Subcutaneous abdominal adipose tissue (tissue), 5 donors: ENCODE data around the gene LYL1.
A peak's percentile ranks its signal among the peaks of the same experiment; 100 is the strongest.

Experiments used
- H3K27ac ChIP-seq: one replicate; pipeline ENCODE4 v1.7.0; 2013; ENCODE audit warnings: low read depth, mild to moderate bottlenecking, inconsistent platforms, low read length, moderate library complexity
- H3K27me3 ChIP-seq, 5 donors: one replicate each; pipeline ENCODE4 v1.7.0; 2013; ENCODE audit warnings: low read length in 5 of 5, inconsistent platforms in 1 of 5; ENCODE audit not compliant: control insufficient read depth in 5 of 5, insufficient read depth in 4 of 5
- H3K36me3 ChIP-seq, 5 donors: one replicate each; pipeline ENCODE4 v1.7.0; 2013; ENCODE audit warnings: low read length in 5 of 5; ENCODE audit not compliant: control insufficient read depth in 5 of 5, insufficient read depth in 5 of 5
- H3K4me1 ChIP-seq, 5 donors: one replicate each; pipeline ENCODE4 v1.7.0; 2013; ENCODE audit warnings: low read length in 5 of 5, mild to moderate bottlenecking in 3 of 5, moderate library complexity in 1 of 5; ENCODE audit not compliant: control insufficient read depth in 5 of 5, insufficient read depth in 5 of 5
- H3K4me3 ChIP-seq, 5 donors: one replicate each; pipeline ENCODE4 v1.7.0; 2013; ENCODE audit warnings: low read length in 5 of 5, low read depth in 1 of 5
- H3K9ac ChIP-seq, 5 donors: one replicate each; pipeline ENCODE4 v1.7.0; 2013; ENCODE audit warnings: low read length in 5 of 5, mild to moderate bottlenecking in 4 of 5, moderate library complexity in 3 of 5
- H3K9me3 ChIP-seq, 5 donors: one replicate each; pipeline ENCODE4 v1.7.0; 2013; ENCODE audit warnings: low read length in 5 of 5; ENCODE audit not compliant: control insufficient read depth in 5 of 5
- donor health status: healthy.
- donor health status: healthy.
- donor health status: healthy.
- donor health status: healthy.
- donor health status: healthy.

Gene LYL1

GRCh38 chr19:13118424-13119193 lies 16.0 kb upstream of the LYL1 start:
- Histone ChIP-seq H3K36me3 (peaks cover 0 to 15% (median 6%) of the 10 kb centered on the region in 5 donors), H3K27ac (no peak overlapping the region), H3K9ac (peak overlapping the region; percentile 44 to 94 (median 84)), H3K27me3 (no peaks in the 10 kb centered on the region), H3K4me3 (peak overlapping the region; percentile 70 to 99 (median 82)), H3K9me3 (no peaks in the 10 kb centered on the region), H3K4me1 (peaks cover 14 to 52% (median 47%) of the 10 kb centered on the region in 5 donors)

- Histone ChIP-seq H3K9ac (peak within 1 kb of the TSS; percentile 44 to 98 (median 84)), H3K9me3 (no peaks in the 10 kb centered on the region), H3K4me1 (peaks cover 14 to 52% (median 47%) of the 10 kb centered on the region in 5 donors), H3K4me3 (peak within 1 kb of the TSS; percentile 73 to 99 (median 96)), H3K36me3 (peaks cover 0 to 15% (median 7%) of the 10 kb centered on the region in 5 donors), H3K27ac (peak within 1 kb of the TSS; percentile 79), H3K27me3 (no peaks in the 10 kb centered on the region)
These were observed 15.2 kb upstream of the LYL1 start, which contains the start of gene NACC1 for GRCh38 chr19:13117772-13118423. Gene NACC1, plus strand, starts transcription at chr19:13118264. Its CDS starts 16,944 bp downstream, at chr19:13135208.

GRCh38 chr19:13117176-13117771 lies 14.6 kb upstream of the LYL1 start:
- H3K4me1 ChIP-seq: peaks cover 14 to 52% (median 47%) of the 10 kb centered on the region in 5 donors
- H3K9me3 ChIP-seq: no peaks in the 10 kb centered on the region
- H3K4me3 ChIP-seq: peak overlapping the region; percentile 69 to 99 (median 96)
- H3K27me3 ChIP-seq: no peaks in the 10 kb centered on the region
- H3K36me3 ChIP-seq: peaks cover 0 to 22% (median 13%) of the 10 kb centered on the region in 5 donors
- H3K27ac ChIP-seq: peak overlapping the region; percentile 79
- H3K9ac ChIP-seq: peak overlapping the region; percentile 1 to 98 (median 28)

- Histone ChIP-seq H3K9ac (peak within 1 kb of the TSS; percentile 66 to 98 (median 95)), H3K27ac (peak within 1 kb of the TSS; percentile 79), H3K9me3 (no peaks in the 10 kb centered on the region), H3K36me3 (peaks cover 0 to 21% (median 10%) of the 10 kb centered on the region in 5 donors), H3K4me3 (peak within 1 kb of the TSS; percentile 69 to 99 (median 96)), H3K27me3 (no peaks in the 10 kb centered on the region), H3K4me1 (peaks cover 14 to 52% (median 47%) of the 10 kb centered on the region in 5 donors)
These were observed 13.9 kb upstream of the LYL1 start, which contains the start of gene TRMT1 for GRCh38 chr19:13116282-13117175. Gene TRMT1, minus strand, starts transcription at chr19:13116740. Its CDS starts 341 bp downstream, at chr19:13116399.

GRCh38 chr19:13115936-13116281 lies 13.3 kb upstream of the LYL1 start:
- Histone ChIP-seq H3K27ac (peak overlapping the region; percentile 79), H3K9ac (peak overlapping the region; percentile 66 to 98 (median 95)), H3K27me3 (no peaks in the 10 kb centered on the region), H3K4me1 (peaks cover 14 to 50% (median 47%) of the 10 kb centered on the region in 5 donors), H3K4me3 (peak overlapping the region; percentile 69 to 99 (median 96)), H3K9me3 (no peaks in the 10 kb centered on the region), H3K36me3 (peaks cover 0 to 20% (median 10%) of the 10 kb centered on the region in 5 donors)

- Histone ChIP-seq H3K4me1 (peaks cover 5 to 24% (median 22%) of the 10 kb centered on the region in 5 donors), H3K4me3 (no peak overlapping the region), H3K9ac (no peak overlapping the region), H3K36me3 (peaks cover 0 to 39% (median 23%) of the 10 kb centered on the region in 5 donors), H3K9me3 (no peaks in the 10 kb centered on the region), H3K27me3 (no peaks in the 10 kb centered on the region), H3K27ac (no peak overlapping the region)
These were observed 9.9 kb upstream of the LYL1 start for GRCh38 chr19:13112555-13112954.

- no peak overlapping the region for H3K27ac ChIP-seq
- no peaks in the 10 kb centered on the region for H3K27me3 ChIP-seq
These were observed 7.5 kb upstream of the LYL1 start for GRCh38 chr19:13110099-13110610.

GRCh38 chr19:13109361-13110098 lies 6.9 kb upstream of the LYL1 start:
- Histone ChIP-seq H3K9me3 (no peaks in the 10 kb centered on the region), H3K4me1 (peaks cover 0 to 9% (median 5%) of the 10 kb centered on the region in 5 donors), H3K27ac (no peak overlapping the region), H3K36me3 (peaks cover 0 to 37% (median 23%) of the 10 kb centered on the region in 5 donors), H3K4me3 (no peak overlapping the region), H3K27me3 (no peaks in the 10 kb centered on the region), H3K9ac (no peak overlapping the region)

More at GRCh38 chr19:13110099-13110610, 7.5 kb upstream of the LYL1 start:
- no peak overlapping the region for H3K4me3 ChIP-seq
- H3K4me1 ChIP-seq: peaks cover 0 to 4% (median under 1%) of the 10 kb centered on the region in 5 donors
- H3K36me3 ChIP-seq: peaks cover 0 to 43% (median 26%) of the 10 kb centered on the region in 5 donors
- no peaks in the 10 kb centered on the region for H3K9me3 ChIP-seq
- H3K9ac ChIP-seq: no peak overlapping the region
